B cell (primary cell): ENCODE data around the gene TFEC. TPM values are rescaled to one million over a fixed set of nuclear protein-coding genes. Genes with fewer than 3 reads are reported as not detected.

Experiments
- ATAC-seq: fragments of 200-7000 bp; cut with Tn5 transposase; one replicate; pipeline ENCODE4 v1.10.0; 2021; ENCODE audit warnings: low read depth, mild to moderate bottlenecking, moderate number of reproducible peaks, moderate library complexity
- CTCF ChIA-PET: fragments of 350-600 bp; sonication (Branson Sonifier 250); formaldehyde crosslinking; loops from one replicate; lab custom pipeline; 2021; ENCODE audit warnings: antibody characterized with exemption, inconsistent platforms; lab: Charles Lee
- POLR2A ChIA-PET: fragments of 350-600 bp; sonication (Branson Sonifier 250); formaldehyde crosslinking; loops from one replicate; lab custom pipeline; 2021; ENCODE audit warnings: antibody characterized with exemption; lab: Charles Lee
- DNase-seq: peaks from one replicate; pipeline ENCODE4 v3.0.0; 2013
- H2AFZ ChIP-seq: 2 replicates; pipeline ENCODE4 v1.6.1; 2012; ENCODE audit warnings: mild to moderate bottlenecking, low read depth, low read length; ENCODE audit not compliant: insufficient read depth, poor library complexity, severe bottlenecking
- H3K27ac ChIP-seq, 2 donors: 1 replicate in 1 of 2; 2 replicates in 1 of 2; pipeline ENCODE4 v1.5.1; 2012 to 2013; ENCODE audit warnings: low read length in 2 of 2, mild to moderate bottlenecking in 2 of 2, moderate library complexity in 1 of 2
- H3K27me3 ChIP-seq, 4 experiments: fragments of 200-600 bp in 1 of 4; sonication (generic) in 1 of 4; replicated peaks in 1 of 4; 1 replicate in 2 of 4; 2 replicates in 2 of 4; pipeline versions ENCODE4 v1.6.1 to v1.7.0; 2013 to 2016; ENCODE audit warnings: low read length in 3 of 4, mild to moderate bottlenecking in 2 of 4, mixed read lengths in 1 of 4, moderate library complexity in 1 of 4; ENCODE audit not compliant: insufficient read depth in 4 of 4, control insufficient read depth in 3 of 4; ENCODE audit errors: control extremely low read depth in 1 of 4
- H3K36me3 ChIP-seq, 2 experiments: replicated peaks in 1 of 2; 1 replicate in 1 of 2; 2 replicates in 1 of 2; pipeline versions ENCODE4 v1.6.1 to v1.7.1; 2013; ENCODE audit warnings: low read length in 1 of 2; ENCODE audit not compliant: insufficient read depth in 2 of 2, control insufficient read depth in 1 of 2; ENCODE audit errors: control extremely low read depth in 1 of 2, extremely low read depth in 1 of 2
- H3K4me1 ChIP-seq, 2 donors: fragments of 200-600 bp in 1 of 2; sonication (generic) in 1 of 2; 1 replicate in 1 of 2; 2 replicates in 1 of 2; pipeline versions ENCODE4 v1.5.1 to v1.6.1; 2013 to 2017; ENCODE audit warnings: low read length in 2 of 2; ENCODE audit not compliant: control insufficient read depth in 2 of 2, insufficient read depth in 2 of 2
- H3K4me2 ChIP-seq: replicated peaks from 2 replicates; pipeline ENCODE3; 2012; ENCODE audit warnings: mild to moderate bottlenecking, low read depth, low read length; ENCODE audit not compliant: poor library complexity, severe bottlenecking
- H3K4me3 ChIP-seq, 5 experiments: fragments of 200-600 bp in 1 of 5; sonication (generic) in 1 of 5; 1 replicate in 3 of 5; 2 replicates in 2 of 5; pipeline versions ENCODE4 v1.5.1 to v1.7.0; 2011 to 2016; ENCODE audit warnings: low read length in 4 of 5, mild to moderate bottlenecking in 4 of 5, low read depth in 2 of 5, control low read depth in 1 of 5, moderate library complexity in 1 of 5; ENCODE audit not compliant: insufficient read depth in 1 of 5; ENCODE audit errors: control extremely low read depth in 1 of 5, extremely low read depth in 1 of 5
- H3K79me2 ChIP-seq: fragments of 200-600 bp; sonication (generic); one replicate; pipeline ENCODE4 v1.6.0; 2016; ENCODE audit warnings: low read length; ENCODE audit not compliant: control insufficient read depth, insufficient read depth
- H3K9ac ChIP-seq: fragments of 200-600 bp; sonication (generic); 2 replicates; pipeline ENCODE4 v1.6.1; 2017; ENCODE audit warnings: mild to moderate bottlenecking, low read length, moderate library complexity
- H3K9me3 ChIP-seq, 3 donors: one replicate each; pipeline versions ENCODE4 v1.6.1 to v1.7.1; 2013; ENCODE audit warnings: low read length in 2 of 3; ENCODE audit not compliant: control insufficient read depth in 2 of 3, insufficient read depth in 1 of 3; ENCODE audit errors: control extremely low read depth in 1 of 3
- H4K20me1 ChIP-seq: 2 replicates; pipeline ENCODE4 v1.6.0; 2012; ENCODE audit warnings: mild to moderate bottlenecking, low read length; ENCODE audit not compliant: insufficient read depth, control insufficient read depth, poor library complexity, severe bottlenecking
- H3K27ac Mint-ChIP-seq: one replicate; pipeline ENCODE4 v1.8.0; 2021; ENCODE audit warnings: mixed read lengths
- H3K27me3 Mint-ChIP-seq: one replicate; pipeline ENCODE4 v1.8.0; 2021; ENCODE audit warnings: mixed read lengths
- H3K4me1 Mint-ChIP-seq: one replicate; pipeline ENCODE4 v1.8.0; 2021; ENCODE audit warnings: mixed read lengths
- H3K4me3 Mint-ChIP-seq: one replicate; pipeline ENCODE4 v1.8.0; 2021; ENCODE audit warnings: mixed read lengths
- H3K9me3 Mint-ChIP-seq: one replicate; pipeline ENCODE4 v1.8.0; 2022; ENCODE audit warnings: mixed read lengths; ENCODE audit not compliant: insufficient read depth
- EZH2 ChIP-seq: IDR thresholded peaks from 2 replicates; pipeline ENCODE4 v1.6.1; 2012; ENCODE audit warnings: borderline replicate concordance, low read depth, mild to moderate bottlenecking, moderate library complexity, low read length; ENCODE audit not compliant: insufficient read depth, poor library complexity, severe bottlenecking
- WGBS: methylation state at CpG from one replicate; pipeline ENCODE4 v1.1.5; 2013; ENCODE audit warnings: missing lambda C conversion rate; ENCODE audit not compliant: insufficient coverage; 5-methylcytosine and 5-hydroxymethylcytosine counted together
- intact Hi-C: fragments of 100-400 bp; cut with micrococcal nuclease; formaldehyde crosslinking; loops from one replicate; pipeline ENCODE4 v1.10.0; 2022
- polyA plus RNA-seq: library from polyadenylated mRNA; depleted of rRNA; stranded (reverse); fragments of >200 nt; gene quantifications from 2 replicates; pipeline ENCODE4 v1.2.3, GENCODE V29; 2012
- total RNA-seq, 2 donors: library from RNA; stranded (reverse); fragments of 120-200 nt in 1 of 2; gene quantifications; 1 replicate in 1 of 2; 2 replicates in 1 of 2; pipeline versions ENCODE4 v1.2.3 to v1.2.4, GENCODE V29; 2013 to 2022
- TF ChIP-seq, protein P1 (sequence below): fragments of 200-600 bp; IDR thresholded peaks from one replicate; pipeline ENCODE4 v1.8.0; 2022; ENCODE audit warnings: antibody characterized with exemption, mild to moderate bottlenecking

Gene TFEC
- total and polyA plus RNA-seq, 2 donors (not counting 1 experiment from before 2014, with no cell fraction given), result 17.3 to 36.3 TPM

DNA sequence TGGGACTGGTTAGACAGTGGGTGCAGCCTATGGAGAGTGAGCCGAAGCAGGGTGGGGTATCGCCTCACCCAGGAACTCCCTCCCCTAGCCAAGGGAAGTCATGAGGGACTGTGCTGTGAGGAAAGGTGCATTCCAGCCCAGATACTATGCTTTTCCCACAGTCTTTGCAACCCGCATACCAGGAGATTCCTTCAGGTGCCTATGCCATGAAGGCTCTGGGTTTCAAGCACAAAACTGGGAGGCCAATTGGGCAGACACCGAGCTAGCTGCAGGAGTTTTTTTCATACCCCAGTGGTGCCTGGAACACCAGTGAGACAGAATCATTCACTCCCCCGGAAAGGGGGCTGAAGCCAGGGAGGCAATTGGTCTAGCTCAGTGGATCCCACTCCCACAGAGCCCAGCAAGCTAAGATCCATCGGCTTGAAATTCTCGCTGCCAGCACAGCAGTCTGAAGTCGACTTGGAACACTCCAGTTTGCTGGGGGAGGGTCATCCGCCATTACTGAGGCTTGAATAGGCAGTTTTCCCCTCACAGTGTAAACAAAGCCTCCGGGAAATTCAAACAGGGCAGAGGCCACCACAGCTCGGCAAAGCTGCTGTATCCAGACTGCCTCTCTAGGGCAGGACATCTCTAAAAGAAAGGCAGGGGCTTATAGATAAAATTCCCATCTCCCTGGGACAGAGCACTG, 141.4 kb downstream of the TFEC start:
- H3K36me3 ChIP-seq, result no peaks in the 10 kb centered on the region
- ChIA-PET POLR2A (no interaction called here), CTCF (no interaction called here)
- DNase-seq (no peak), ATAC-seq (no peak)
- no peak overlapping the region for H2AFZ ChIP-seq
- no peak overlapping the region for H3K9ac ChIP-seq
- no peaks in the 10 kb centered on the region for H3K27me3 ChIP-seq
- peaks cover 0 to 6% (median 0%) of the 10 kb centered on the region in 3 donors for H3K9me3 ChIP-seq
- H4K20me1 ChIP-seq, result no peaks in the 10 kb centered on the region
- no peaks in the 10 kb centered on the region for H3K27me3 Mint-ChIP-seq
- H3K4me2 ChIP-seq, result no peak overlapping the region
- H3K9me3 Mint-ChIP-seq, result peaks cover 6% of the 10 kb centered on the region
- TF ChIP-seq, protein P1, sequence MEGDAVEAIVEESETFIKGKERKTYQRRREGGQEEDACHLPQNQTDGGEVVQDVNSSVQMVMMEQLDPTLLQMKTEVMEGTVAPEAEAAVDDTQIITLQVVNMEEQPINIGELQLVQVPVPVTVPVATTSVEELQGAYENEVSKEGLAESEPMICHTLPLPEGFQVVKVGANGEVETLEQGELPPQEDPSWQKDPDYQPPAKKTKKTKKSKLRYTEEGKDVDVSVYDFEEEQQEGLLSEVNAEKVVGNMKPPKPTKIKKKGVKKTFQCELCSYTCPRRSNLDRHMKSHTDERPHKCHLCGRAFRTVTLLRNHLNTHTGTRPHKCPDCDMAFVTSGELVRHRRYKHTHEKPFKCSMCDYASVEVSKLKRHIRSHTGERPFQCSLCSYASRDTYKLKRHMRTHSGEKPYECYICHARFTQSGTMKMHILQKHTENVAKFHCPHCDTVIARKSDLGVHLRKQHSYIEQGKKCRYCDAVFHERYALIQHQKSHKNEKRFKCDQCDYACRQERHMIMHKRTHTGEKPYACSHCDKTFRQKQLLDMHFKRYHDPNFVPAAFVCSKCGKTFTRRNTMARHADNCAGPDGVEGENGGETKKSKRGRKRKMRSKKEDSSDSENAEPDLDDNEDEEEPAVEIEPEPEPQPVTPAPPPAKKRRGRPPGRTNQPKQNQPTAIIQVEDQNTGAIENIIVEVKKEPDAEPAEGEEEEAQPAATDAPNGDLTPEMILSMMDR, result no peak
- TF ChIP-seq EZH2, result no peak
- no peak overlapping the region for H3K4me3 Mint-ChIP-seq
- H3K27ac ChIP-seq, result no peak overlapping the region
- intact Hi-C loops, result no loop called here
- no peak overlapping the region for H3K27ac Mint-ChIP-seq
- H3K4me3 ChIP-seq, result no peak overlapping the region
- H3K4me1 Mint-ChIP-seq, result no peaks in the 10 kb centered on the region
- no peaks in the 10 kb centered on the region for H3K4me1 ChIP-seq
- WGBS, result 93% methylated on average over 7 of the region's 11 CpGs
- no peaks in the 10 kb centered on the region for H3K79me2 ChIP-seq

DNA sequence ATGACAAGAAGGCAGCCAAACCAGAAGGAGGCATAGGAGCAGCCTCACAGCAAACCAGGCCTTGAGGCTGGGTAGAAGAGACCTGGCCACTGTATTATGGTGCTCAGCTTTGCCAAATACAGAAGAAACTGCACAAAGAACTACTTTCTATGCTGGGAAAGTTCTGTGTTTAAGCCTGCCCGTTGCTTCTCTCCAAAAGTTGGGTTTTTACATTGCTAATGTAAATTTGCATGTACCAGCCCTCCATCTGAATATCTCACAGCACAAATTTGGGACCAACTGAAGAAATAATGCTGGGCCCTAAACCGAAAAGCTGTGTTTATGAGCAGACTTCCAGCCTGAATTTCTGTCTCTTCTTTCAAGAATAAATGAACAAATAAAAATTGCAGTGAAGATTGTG, 145.0 kb downstream of the TFEC start:
- no peaks in the 10 kb centered on the region for H3K36me3 ChIP-seq
- no peaks in the 10 kb centered on the region for H4K20me1 ChIP-seq
- DNase-seq (no peak), ATAC-seq (no peak)
- H3K27me3 ChIP-seq, result no peaks in the 10 kb centered on the region
- ChIA-PET POLR2A (no interaction called here), CTCF (no interaction called here)
- H3K4me1 ChIP-seq, result no peaks in the 10 kb centered on the region
- no peak overlapping the region for H3K9ac ChIP-seq
- Mint-ChIP-seq H3K9me3 (peaks cover 6% of the 10 kb centered on the region), H3K27me3 (no peaks in the 10 kb centered on the region), H3K4me1 (no peaks in the 10 kb centered on the region), H3K27ac (no peak overlapping the region), H3K4me3 (no peak overlapping the region)
- H2AFZ ChIP-seq, result no peak overlapping the region
- TF ChIP-seq EZH2, result no peak
- TF ChIP-seq, protein P1, result no peak
- intact Hi-C loops, result no loop called here
- no peak overlapping the region for H3K27ac ChIP-seq
- no CpG with 5 or more reads among the region's 2 CpGs for WGBS
- H3K79me2 ChIP-seq, result no peaks in the 10 kb centered on the region
- peaks cover 0 to 6% (median 0%) of the 10 kb centered on the region in 3 donors for H3K9me3 ChIP-seq
- no peak overlapping the region for H3K4me3 ChIP-seq
- H3K4me2 ChIP-seq, result no peak overlapping the region
